ENCODE results near the gene CSH1.
"Not testable (repeated sequence)": the region's sequence is repeated elsewhere in the genome, so short reads cannot be mapped to it uniquely, and the experiment has no call there.

The CSH1 gene

DNA sequence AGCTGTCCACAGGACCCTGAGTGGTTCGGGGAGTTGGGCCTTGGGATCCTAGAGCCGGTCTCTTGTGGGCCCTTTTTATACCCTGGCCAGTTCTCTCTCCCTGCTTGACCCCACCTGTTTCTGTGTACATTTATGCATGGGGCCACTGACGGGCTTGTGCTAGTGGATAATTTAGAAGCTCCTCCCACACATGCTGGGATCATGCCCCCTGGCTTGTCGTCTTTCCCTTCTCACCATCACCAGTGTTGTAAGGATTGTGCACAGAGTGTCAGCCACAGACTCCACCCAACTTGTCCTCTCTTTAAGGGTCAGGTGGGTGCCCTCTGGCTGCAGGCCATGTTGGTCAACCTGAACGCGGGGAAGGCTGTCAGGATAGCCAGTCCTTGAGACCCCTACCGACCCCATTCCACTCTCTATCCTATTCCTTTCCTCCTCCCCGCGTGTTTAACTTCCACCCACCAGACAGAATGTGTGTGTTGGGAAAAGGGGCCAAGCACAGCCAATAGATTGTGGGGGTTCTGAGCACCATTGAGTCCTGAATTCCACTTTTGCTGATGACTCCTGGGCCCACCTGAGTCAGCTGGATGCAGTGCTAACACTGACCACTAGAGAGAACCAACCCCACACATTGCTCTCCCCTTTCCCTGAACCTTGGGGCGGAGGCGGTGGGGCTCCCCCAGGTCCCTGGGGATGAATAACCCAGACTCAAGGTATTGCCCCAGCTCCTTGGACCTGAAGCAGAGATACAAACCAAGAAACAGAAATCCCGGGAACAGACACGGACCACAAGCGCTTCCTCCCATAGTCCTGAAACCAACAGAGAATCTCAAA lies at the start of gene CSH1:
Gene CSH1, minus strand, starts transcription at position 51 of the 831 bp plus-strand sequence. CDS start 63 bp downstream, outside the sequence.
- not testable (repeated sequence) for DNase-seq (ENCODE audit: low read depth in 2 of 2)

DNA sequence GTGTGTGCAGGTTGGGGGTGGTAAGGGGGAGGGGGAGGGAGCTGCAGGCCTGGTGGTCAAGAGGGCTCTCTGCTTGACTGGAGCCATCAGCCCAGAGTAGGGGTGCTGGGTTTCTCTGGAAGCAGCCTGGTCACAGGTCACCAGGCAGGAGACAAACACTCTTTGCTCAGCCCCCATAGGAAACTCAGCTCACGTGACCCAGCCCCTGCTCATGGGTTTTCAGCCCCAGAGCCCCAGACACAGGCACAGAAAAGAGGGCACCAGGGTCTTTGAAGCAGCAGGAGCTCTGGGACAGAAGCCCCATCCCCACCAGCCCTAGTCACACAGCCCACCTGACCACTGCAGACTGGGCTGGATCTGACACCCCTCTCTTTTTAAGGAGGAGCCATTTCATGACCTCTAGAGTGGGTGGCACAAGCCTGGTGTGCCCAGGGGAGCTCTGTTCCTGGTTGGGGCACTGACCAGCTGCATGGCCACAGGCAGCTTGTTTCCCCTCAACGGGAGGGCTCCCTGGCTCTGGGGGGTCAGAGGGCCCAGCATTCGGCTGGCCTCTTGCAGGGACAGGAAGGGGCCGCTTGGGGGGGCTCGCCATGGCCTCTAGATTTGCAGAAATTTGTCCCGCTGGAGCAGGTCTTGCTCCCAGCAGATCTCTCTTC lies 49.5 kb upstream of the CSH1 start:
- no peak for DNase-seq (ENCODE audit: low read depth in 2 of 2)

DNA sequence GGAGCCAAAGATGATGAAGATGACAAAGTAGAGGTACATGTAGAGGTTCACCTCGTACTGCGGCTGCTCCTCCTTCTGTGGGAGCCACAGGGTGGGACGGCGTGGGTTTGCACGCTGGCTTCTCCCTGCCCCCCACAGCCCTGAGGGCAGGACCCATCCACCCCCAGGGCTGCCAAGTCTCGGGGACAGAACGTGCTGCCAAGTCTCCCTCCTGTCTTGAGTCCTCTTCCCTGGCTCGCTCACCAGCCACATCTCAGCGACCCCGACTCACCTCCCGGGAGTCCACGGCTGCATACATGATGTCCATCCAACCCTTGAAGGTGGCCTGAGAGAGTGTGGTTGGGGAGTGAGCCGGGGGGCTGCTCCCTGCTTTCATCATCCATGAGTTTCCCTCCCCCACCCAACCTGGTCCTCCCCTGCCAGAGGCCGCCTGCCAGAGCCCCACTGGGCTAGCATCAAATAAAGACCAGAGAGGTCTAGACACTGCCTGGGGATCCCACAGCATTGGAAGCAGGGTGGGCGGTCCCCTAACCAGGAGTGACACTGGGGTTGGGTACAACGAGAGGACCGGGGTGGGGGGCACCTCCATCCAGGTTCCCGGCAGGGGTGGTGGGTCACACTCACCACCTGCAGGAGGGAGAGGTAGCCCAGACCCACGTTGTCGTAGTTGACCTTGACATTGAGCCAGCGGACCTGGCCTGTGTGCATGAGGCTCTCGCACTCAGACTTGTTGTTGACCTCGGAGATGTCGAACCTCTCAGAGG lies 48.5 kb upstream of the CSH1 start:
- no peak for DNase-seq (ENCODE audit: low read depth in 2 of 2)

DNA sequence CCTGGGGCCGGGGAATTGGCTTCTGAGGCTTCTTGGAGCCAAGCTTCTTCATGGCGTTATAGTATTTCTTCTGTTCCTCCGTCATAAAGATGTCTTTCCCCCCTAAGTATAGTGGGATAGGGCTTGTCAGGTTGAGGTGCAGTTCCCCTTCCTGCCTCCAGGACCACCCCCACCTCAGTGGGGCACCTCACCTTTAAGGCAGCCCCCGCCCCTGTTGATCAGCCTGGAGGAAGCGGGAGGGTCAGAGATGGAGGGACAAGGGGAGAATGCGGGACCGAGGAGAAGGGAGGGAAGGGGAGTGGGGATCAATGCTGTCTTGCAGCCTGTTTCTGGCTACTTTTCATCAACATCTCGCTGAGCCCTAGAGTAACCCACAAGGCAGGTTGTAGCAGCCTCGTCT lies 47.4 kb upstream of the CSH1 start:
- DNase-seq (ENCODE audit: low read depth in 2 of 2): no peak

DNA sequence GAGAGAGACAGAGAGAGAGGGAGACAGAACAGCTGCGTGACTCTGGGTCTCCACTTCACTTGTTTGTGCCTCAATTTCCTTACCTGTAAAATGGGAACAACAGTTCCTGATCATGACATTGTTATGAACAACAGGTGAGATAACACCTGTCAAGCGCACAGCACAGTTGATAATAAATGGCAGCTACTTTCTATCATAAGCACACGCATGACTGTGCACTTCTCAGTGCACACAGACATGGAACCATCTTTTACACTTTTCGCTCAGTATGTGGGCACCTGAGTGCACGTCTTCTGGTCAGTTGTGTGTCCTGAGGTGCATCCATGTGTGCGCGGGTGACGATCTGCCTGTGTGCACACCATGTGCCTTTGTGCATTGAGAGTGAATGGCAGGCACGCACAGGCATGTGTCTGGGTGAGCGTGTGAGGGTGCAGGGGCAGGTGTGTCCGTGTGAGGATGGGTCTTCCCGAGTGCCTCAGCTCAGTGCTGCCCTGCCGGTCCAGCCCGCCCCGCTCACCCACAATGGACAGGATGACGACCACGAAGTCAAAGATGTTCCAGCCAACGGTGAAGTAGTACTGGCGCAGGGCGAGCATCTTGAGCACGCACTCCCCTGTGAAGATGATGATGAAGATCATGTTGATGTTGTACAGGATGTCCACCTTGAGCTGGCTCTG lies 46.1 kb upstream of the CSH1 start:
- DNase-seq (ENCODE audit: low read depth in 2 of 2): no peak

DNA sequence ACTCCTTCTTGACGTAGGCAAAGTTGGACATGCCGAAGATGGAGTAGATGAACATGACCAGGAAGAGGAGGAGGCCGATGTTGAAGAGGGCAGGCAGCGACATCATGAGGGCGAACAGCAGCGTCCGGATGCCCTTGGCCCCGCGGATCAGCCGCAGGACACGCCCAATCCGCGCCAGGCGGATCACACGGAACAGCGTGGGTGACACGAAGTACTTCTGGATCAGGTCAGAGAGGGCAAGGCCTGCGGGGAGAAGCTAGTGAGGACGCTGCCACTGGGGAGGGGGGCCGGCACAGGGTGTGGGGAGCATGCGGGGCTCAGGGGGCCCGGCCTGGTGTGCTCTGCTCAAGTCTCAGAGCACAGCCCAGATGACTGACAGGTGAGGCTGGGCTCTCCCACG lies 45.4 kb upstream of the CSH1 start:
- no peak for DNase-seq (ENCODE audit: low read depth in 2 of 2)

DNA sequence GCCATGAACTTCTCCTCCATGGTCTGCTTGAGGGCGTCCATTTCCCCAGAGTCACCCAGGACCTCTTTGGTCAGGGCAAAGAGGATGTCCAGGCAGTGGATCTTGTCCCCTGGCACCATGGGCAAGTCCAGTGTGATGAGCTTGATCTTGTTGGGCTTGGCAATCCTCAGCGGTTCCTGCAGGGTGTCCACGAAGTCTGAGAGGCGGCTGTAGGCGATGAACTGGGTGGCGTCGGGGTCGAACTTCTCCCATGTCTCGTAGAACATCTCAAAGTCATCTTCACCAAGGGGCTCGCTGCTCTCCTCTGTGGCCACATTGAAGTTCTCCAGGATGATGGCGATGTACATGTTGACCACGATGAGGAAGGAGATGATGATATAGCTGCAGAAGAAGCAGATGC lies 44.8 kb upstream of the CSH1 start:
- no peak for DNase-seq (ENCODE audit: low read depth in 2 of 2)

DNA sequence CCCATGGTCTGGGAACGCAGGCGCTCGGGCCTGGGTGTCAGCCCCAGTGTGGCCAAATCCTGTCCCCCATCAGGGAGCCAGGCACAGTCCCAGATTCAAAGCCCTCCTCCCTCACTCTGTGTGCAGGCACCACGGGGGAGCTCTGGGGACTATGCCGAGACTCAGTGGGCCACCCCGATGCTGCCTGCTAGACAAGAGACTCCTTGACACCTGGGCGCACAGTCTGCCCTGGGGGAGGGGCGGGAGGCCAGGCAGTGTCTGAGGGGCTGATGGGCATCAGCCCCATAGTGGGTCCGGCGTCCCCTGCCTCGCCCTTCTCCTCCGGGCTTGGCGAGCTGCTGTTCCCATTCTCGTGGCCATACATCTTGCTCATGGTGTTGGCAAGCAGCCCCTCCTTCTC lies 44.2 kb upstream of the CSH1 start:
- DNase-seq (ENCODE audit: low read depth in 2 of 2): no peak

DNA sequence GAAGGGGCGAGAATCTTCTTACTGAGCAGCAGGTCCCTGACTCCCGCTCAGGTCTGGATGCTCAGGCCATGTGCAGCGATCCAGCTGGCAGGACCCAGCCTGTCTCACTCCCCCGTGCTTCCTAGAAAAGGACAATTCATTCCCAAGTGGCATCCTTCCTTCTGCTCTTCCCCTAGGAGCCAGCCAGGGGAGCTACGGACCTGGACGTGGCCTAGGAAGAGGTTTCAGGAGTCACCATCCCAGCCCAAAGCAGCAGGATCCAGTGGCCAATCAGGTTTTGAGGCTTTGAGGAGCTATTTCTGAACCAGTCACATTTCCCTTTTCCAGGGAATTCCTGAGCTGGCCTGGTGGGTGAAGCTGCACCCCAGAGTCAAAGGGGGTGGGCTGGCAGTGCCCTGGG lies 43.5 kb upstream of the CSH1 start:
- no peak for DNase-seq (ENCODE audit: low read depth in 2 of 2)

DNA sequence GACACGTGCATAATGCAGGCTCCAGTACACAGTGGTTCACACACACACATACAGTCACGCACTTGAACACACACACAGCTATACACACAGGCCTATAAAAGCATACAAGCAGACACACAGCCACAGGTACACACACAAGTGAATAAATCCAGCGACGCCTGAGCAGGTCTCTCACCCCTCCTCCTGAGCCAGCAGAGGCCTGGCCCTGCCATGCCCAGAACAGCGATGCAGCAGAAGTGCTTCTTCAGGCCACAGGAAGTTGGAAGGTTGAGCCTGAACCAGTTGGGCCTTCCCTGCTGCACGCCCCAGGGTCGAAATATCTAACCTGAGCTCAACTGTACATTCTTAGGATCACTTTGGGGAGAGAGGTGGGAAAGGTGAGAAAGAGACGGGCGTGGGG lies 43.0 kb upstream of the CSH1 start:
- no peak for DNase-seq (ENCODE audit: low read depth in 2 of 2)

DNA sequence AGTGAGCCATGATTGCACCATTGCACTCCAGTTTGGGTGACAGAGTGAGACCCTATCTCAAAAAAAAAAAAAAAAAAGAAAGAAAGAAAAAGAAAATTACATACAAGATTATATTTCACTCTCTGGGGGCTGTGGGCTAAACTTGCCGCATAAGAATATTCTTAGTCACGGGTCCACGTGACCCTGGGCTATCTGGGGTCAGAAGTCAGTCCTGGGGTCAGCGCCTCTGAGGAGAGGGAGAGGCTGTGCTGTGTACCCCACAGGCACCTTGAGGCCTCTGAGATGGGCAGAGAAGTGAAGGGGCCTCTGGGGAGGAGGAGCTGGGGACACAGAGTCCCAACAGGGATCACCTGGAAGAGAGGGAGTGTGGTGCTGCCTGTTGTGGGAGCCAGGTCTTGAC lies 41.5 kb upstream of the CSH1 start:
- DNase-seq (ENCODE audit: low read depth in 2 of 2): no peak

DNA sequence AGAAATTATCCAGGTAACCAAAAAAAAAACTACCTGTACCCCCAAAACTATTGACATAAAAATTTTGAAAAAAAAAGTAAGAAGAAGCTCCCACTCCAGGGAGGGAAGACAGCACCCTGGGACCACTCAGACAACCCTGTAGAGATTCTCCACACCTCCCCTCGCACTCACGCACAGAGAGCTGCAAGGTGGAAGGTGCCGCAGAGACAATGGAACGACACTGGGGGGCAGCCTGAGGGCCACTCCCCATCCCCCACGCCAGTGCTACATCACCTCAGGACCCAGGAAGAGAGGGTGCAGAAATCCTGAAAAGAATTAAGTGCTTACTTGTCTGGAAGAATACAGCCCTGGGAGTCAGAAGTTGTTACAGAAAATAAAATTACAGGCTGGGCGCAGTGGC lies 40.9 kb upstream of the CSH1 start:
- no peak for DNase-seq (ENCODE audit: low read depth in 2 of 2)

DNA sequence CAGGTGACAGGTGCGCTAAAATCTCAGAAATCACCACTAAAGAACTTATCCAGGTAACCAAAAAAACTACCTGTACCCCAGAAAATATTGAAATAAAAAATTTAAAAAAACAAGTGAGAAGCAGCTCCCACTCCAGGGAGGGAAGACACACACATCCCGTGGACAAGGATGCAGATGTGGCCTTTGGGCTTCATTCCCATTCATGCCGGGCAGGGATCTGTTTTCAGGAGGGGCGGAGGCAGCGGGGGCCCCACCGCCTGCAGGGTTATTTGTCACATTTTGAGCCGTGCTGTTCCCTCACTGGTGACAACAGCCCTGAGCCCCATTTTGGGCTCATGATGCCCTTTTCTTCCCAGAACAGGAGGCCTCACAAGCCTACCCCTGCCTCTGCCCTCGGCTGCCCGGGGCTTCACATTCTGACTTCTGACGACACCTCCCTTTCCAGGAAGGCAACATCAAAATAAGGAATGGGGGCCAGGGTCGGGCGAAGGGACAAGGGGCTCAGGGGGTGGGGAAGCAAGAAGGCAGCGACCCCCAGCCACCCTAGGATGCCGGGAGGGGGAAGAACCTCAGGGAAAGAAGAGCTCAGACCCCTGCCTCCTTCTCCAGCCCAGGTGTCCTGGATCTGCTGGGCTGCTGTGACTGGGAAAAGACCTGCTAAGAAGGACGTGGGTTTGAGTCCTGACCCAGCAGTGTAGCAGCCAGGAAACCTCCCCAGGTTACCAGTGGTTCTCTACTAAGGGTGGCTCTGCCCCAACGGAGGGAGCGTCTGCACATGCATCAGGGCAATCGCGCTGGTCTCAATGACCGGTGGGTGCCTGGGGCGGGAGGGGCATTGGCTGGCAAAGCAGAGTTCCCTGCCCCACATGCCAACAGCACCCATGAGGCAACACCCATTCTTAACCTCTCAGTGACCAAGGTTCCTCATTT lies 38.1 kb upstream of the CSH1 start:
- no peak for DNase-seq (ENCODE audit: low read depth in 2 of 2)

DNA sequence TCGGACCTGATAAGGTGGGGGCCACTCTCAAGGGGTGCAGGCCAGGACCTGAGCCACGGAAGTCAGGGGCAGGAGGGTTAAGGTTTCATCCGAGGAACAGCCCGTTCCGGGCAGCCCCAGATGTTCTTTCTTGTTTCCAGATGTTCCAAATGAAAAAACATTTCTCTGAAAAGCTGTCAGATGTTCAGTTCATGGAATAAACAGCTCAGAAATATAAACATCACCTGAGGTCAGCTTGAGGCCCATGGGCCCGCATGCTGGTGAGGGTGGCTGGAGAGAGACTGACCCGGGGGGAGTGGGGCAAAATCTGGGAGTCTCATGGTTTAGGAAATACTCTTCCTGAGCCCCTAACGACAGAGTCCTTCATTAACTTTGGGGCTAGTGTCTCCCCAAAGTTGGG lies 37.2 kb upstream of the CSH1 start:
- DNase-seq (ENCODE audit: low read depth in 2 of 2): no peak

DNA sequence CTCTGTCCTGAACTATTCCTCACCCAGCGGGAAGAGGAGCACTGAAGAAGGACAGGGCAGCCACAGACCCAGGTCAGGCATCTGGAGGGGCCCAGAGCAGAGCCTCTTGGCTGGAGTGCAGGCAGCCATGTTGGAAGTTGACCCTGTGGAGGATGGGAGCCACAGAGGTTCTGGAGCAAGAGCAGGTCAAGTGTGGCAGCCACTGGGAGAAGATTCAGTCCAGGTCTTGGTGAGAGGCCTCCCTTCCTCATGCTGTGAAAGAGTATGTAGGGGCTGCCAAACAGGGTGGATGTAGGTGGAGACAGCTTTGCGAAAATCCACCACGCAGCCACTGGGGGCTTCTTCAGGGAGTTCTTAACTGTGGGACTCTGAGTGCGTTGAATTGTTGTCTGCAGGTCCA lies 36.3 kb upstream of the CSH1 start:
- DNase-seq (ENCODE audit: low read depth in 2 of 2): no peak

DNA sequence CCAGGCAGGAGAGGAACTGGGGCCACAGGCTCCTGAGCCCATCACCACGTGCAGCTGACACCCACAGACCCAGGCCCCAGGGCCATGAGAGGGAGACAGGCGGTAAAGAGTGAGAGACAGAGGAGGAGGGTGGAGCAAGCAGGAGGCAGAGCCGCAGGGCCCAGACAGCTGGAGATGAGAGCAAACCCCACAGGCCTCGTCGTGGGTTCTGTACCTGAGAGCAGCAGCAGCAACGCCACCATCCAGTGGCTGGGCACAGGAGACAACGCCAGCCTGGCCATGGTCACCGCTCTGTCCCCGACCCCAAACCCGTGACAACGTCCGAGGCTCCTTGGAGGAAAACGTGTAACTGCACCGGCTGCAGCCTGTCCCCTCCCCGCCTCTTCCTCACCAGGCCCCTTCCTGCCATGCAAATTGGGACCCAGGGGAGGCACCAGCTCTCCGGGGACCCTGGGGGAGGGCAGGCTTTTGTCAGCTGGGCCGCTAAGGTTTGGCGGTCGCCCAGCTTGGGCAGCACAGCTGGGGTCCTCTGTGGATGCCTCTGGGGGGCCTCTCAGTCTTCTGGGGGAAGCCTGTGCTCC lies 35.7 kb upstream of the CSH1 start, which contains the start of gene CD79B:
Gene CD79B, minus strand, starts transcription at position 351 of the 581 bp plus-strand sequence. Its CDS starts 70 bp downstream, at position 281.
- DNase-seq (ENCODE audit: low read depth in 2 of 2): peak; percentile 13 to 18

DNA sequence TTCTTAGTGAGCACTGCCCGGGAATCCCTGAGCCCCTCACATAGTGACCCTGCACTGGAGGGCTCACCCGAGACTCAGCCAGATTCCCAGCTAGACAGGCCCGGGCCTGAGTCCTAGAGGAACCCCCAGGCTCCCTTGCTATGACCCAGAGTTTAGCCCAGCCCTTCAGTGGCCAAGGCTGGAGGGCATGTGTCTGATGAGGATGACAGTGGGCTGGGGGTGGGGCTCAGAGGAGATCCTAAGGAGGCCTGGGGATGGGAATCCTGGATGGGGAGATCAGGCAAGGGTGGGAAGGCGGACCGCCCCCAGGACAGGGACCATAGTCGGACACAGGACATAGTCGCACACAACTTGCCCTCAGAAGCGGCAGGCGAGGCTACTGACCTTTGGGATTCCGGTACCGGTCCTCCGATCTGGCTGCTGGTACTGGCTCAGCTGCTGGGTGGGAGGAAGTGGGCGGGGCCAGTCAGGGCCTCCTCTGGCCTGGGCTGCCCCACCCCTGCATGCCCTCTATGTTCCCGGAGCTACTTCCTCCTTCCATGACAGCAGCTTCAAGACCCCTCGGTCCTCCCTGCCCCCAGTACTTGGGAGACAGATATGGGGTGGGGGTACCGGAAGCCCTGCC lies 34.7 kb upstream of the CSH1 start:
- DNase-seq (ENCODE audit: low read depth in 2 of 2): peak; percentile 44 to 49

DNA sequence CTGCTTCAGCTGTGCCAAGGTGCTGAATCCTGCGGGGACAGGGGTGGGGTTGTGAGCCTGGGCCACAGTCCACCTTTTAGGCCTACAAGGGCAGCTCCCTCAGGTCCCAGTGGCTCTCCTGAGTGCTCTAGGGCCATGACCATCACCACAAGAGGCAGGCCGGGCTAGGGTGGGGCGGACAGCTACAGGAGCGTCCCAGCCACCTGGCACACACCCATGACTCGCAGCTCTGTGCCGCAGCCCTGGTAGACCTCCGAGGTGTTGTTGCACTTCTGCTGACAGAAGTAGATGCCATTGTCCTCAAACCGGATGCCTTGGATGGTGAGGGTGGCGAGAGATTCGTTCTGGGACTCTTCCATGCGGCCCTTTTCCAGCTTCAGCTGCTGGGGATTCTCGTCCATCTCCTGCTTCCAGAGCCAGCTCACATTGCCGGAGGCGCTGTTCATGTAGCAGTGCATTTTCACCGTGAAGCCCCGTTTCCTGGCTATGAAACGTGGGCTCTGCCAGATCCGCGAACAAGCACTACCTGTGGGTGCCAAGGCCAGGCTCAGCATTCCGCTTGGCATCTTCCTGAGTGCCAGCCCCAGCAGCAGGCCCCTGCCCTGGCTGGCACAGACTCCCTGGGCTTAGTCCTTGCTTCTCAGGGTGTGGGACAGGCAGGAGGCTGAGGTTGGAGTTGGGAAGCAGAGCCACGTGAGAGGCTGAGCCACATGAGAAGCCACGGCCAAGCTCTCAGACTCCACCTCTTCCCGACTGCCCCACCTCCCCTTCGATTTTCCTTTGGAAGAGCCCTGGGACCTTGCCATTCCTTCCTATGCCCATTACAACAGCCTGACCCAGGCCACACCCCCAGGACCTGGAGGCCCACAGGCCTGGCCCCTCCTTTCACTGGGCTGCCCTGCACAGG lies 33.7 kb upstream of the CSH1 start:
- no peak for DNase-seq (ENCODE audit: low read depth in 2 of 2)
